Fibroblast of lung (primary cell): Measurements from ENCODE around the gene TANGO6. TPM values are rescaled to one million over a fixed set of nuclear protein-coding genes. Genes with fewer than 3 reads are reported as not detected.

Experiments used
- DNase-seq, 2 donors: peaks; one replicate each; pipeline versions ENCODE4 v3.0.0 to v3.0.0-alpha.2; 2010; ENCODE audit warnings: low read depth in 2 of 2
- H2AFZ ChIP-seq: 2 replicates; pipeline ENCODE4 v1.5.1; 2012; ENCODE audit warnings: low read length, control low read depth, inconsistent platforms
- H3K27ac ChIP-seq: 2 replicates; pipeline ENCODE4 v1.5.1; 2011; ENCODE audit warnings: low read length, control low read depth; ENCODE audit not compliant: insufficient read depth
- H3K27me3 ChIP-seq: 2 replicates; pipeline ENCODE4 v1.5.1; 2011; ENCODE audit warnings: mild to moderate bottlenecking, low read length; ENCODE audit not compliant: control insufficient read depth, insufficient read depth
- H3K36me3 ChIP-seq: 2 replicates; pipeline ENCODE4 v1.5.1; 2011; ENCODE audit warnings: low read length; ENCODE audit not compliant: control insufficient read depth, insufficient read depth
- H3K4me1 ChIP-seq: 2 replicates; pipeline ENCODE4 v1.5.1; 2011; ENCODE audit warnings: low read length; ENCODE audit not compliant: control insufficient read depth, insufficient read depth; ENCODE audit errors: extremely low read depth
- H3K4me2 ChIP-seq: 2 replicates; pipeline ENCODE4 v1.5.1; 2011; ENCODE audit warnings: low read length, control low read depth; ENCODE audit not compliant: insufficient read depth; ENCODE audit errors: extremely low read depth
- H3K4me3 ChIP-seq, 4 experiments: fragments of 200-600 bp in 1 of 4; sonication (generic) in 1 of 4; replicated peaks in 1 of 4; 2 replicates each; pipeline ENCODE4 v1.5.1; 2011 to 2016; ENCODE audit warnings: low read length in 4 of 4, low read depth in 3 of 4, mild to moderate bottlenecking in 3 of 4, control low read depth in 2 of 4, inconsistent platforms in 1 of 4, mixed read lengths in 1 of 4; ENCODE audit not compliant: insufficient read depth in 1 of 4; ENCODE audit errors: control extremely low read depth in 1 of 4
- H3K79me2 ChIP-seq: 2 replicates; pipeline ENCODE4 v1.5.1; 2012; ENCODE audit warnings: mild to moderate bottlenecking, low read length, inconsistent platforms; ENCODE audit not compliant: control insufficient read depth, insufficient read depth
- H3K9ac ChIP-seq: 2 replicates; pipeline ENCODE4 v1.5.1; 2011; ENCODE audit warnings: mild to moderate bottlenecking, low read length, control low read depth; ENCODE audit not compliant: insufficient read depth
- H3K9me3 ChIP-seq: 2 replicates; pipeline ENCODE4 v1.5.1; 2012; ENCODE audit warnings: low read depth, low read length; ENCODE audit not compliant: control insufficient read depth, insufficient read depth
- H4K20me1 ChIP-seq: 2 replicates; pipeline ENCODE4 v1.5.1; 2011; ENCODE audit warnings: low read length; ENCODE audit not compliant: control insufficient read depth, insufficient read depth; ENCODE audit errors: extremely low read depth
- CTCF ChIP-seq, 2 donors: IDR thresholded peaks in 1 of 2; conservative IDR thresholded peaks in 1 of 2; 1 replicate in 1 of 2; 2 replicates in 1 of 2; pipeline ENCODE4 v1.5.1; 2011 to 2012; ENCODE audit warnings: low read length in 2 of 2, control low read depth in 1 of 2, inconsistent platforms in 1 of 2, low read depth in 1 of 2, mild to moderate bottlenecking in 1 of 2
- EZH2 ChIP-seq: IDR thresholded peaks from 2 replicates; pipeline ENCODE4 v1.5.1; 2012; ENCODE audit warnings: low read length, control low read depth, mild to moderate bottlenecking; ENCODE audit errors: missing control alignments
- polyA plus RNA-seq, 2 donors: library from polyadenylated mRNA; depleted of rRNA in 1 of 2; stranded (reverse) in 1 of 2; unstranded in 1 of 2; fragments of >200 nt; gene quantifications; 2 replicates each; pipeline ENCODE4 v1.2.1, GENCODE V29; 2011 to 2012; ENCODE audit warnings: missing spikeins in 1 of 2
- total RNA-seq: library from RNA; depleted of rRNA; stranded (reverse); fragments of >200 nt; gene quantifications from 2 replicates; pipeline ENCODE4 v1.2.1, GENCODE V29; 2014

The TANGO6 gene
- total and polyA plus RNA-seq, 2 donors (not counting 1 experiment from before 2014, with no cell fraction given) = 6.5 to 29.9 TPM

- Histone ChIP-seq H4K20me1 (no peaks in the 10 kb centered on the region), H3K27me3 (no peaks in the 10 kb centered on the region), H3K4me1 (no peaks in the 10 kb centered on the region), H3K9ac (no peak overlapping the region), H3K9me3 (no peaks in the 10 kb centered on the region), H2AFZ (no peak overlapping the region), H3K4me2 (no peak overlapping the region), H3K27ac (no peak overlapping the region), H3K4me3 (no peak overlapping the region), H3K79me2 (no peaks in the 10 kb centered on the region), H3K36me3 (no peaks in the 10 kb centered on the region)
- TF ChIP-seq EZH2 = no peak
- no peak for TF ChIP-seq CTCF (conservative IDR thresholded peaks at IDR 0.05 in 1 of 2, IDR thresholded peaks at IDR 0.05 in 1 of 2; ENCODE audit: low read depth in 1 of 2, low read length in 2 of 2)
- DNase-seq = no peak
These were observed 185.8 kb downstream of the TANGO6 start for GRCh38 chr16:69029121-69029520.

GRCh38 chr16:69031877-69032301 lies 188.6 kb downstream of the TANGO6 start:
- Histone ChIP-seq H3K4me2 (no peak overlapping the region), H3K36me3 (no peaks in the 10 kb centered on the region)
- DNase-seq = no peak

GRCh38 chr16:69033151-69033949 lies 190.0 kb downstream of the TANGO6 start:
- Histone ChIP-seq H3K9ac (no peak overlapping the region), H3K4me3 (no peak overlapping the region), H2AFZ (no peak overlapping the region), H3K27ac (no peak overlapping the region), H3K4me1 (no peaks in the 10 kb centered on the region), H3K36me3 (no peaks in the 10 kb centered on the region), H3K4me2 (no peak overlapping the region), H3K9me3 (no peaks in the 10 kb centered on the region), H3K79me2 (no peaks in the 10 kb centered on the region), H4K20me1 (no peaks in the 10 kb centered on the region), H3K27me3 (no peaks in the 10 kb centered on the region)
- TF ChIP-seq EZH2 = no peak
- TF ChIP-seq CTCF (conservative IDR thresholded peaks at IDR 0.05 in 1 of 2, IDR thresholded peaks at IDR 0.05 in 1 of 2; ENCODE audit: low read depth in 1 of 2, low read length in 2 of 2) = no peak
- DNase-seq = no peak

More at GRCh38 chr16:69031877-69032301, 188.6 kb downstream of the TANGO6 start:
- no peaks in the 10 kb centered on the region for H3K4me1 ChIP-seq
- no peak overlapping the region for H2AFZ ChIP-seq
- TF ChIP-seq EZH2 (no peak), CTCF (conservative IDR thresholded peaks at IDR 0.05 in 1 of 2, IDR thresholded peaks at IDR 0.05 in 1 of 2; ENCODE audit: low read depth in 1 of 2, low read length in 2 of 2) (no peak)
- H3K9me3 ChIP-seq = no peaks in the 10 kb centered on the region
- H3K79me2 ChIP-seq = no peaks in the 10 kb centered on the region
- H4K20me1 ChIP-seq = no peaks in the 10 kb centered on the region
- H3K27me3 ChIP-seq = no peaks in the 10 kb centered on the region
- no peak overlapping the region for H3K4me3 ChIP-seq
- no peak overlapping the region for H3K9ac ChIP-seq
- no peak overlapping the region for H3K27ac ChIP-seq
